ENCODE data around the gene PELI2. TPM values are rescaled to one million over a fixed set of nuclear protein-coding genes. Genes with fewer than 3 reads are reported as not detected.

PELI2 gene
- total and polyA plus RNA-seq, 2 of the 4 experiments (the other 2 are of a cell fraction), result 6.0 to 36.7 TPM

- H3K9ac ChIP-seq (ENCODE audit: low read depth, low read length), result no peak overlapping the region
- TF ChIP-seq RFX5 (IDR thresholded peaks at IDR 0.05; ENCODE audit: low read depth, low read length) (no peak), CHD1 (IDR thresholded peaks at IDR 0.05; ENCODE audit: low read depth, low read length) (no peak), MAZ (IDR thresholded peaks at IDR 0.05; ENCODE audit: borderline replicate concordance, low read depth, low read length) (no peak), MAFK (IDR thresholded peaks at IDR 0.05; ENCODE audit: low read depth, low read length) (no peak), RCOR1 (IDR thresholded peaks at IDR 0.05; ENCODE audit: insufficient replicate concordance, low read length) (no peak), CTCF (conservative IDR thresholded peaks at IDR 0.05; ENCODE audit: low read depth, low read length) (no peak), ELK1 (IDR thresholded peaks at IDR 0.05; ENCODE audit: borderline replicate concordance, low read depth, low read length) (no peak)
- ATAC-seq (ENCODE audit: low read depth), result peak; percentile 41
Observed at GRCh38 chr14:56131865-56132833, 13.9 kb downstream of the PELI2 start.

More at GRCh38 chr14:56131865-56132833, 13.9 kb downstream of the PELI2 start:
- Histone ChIP-seq H3K36me3 (ENCODE audit: control insufficient read depth, insufficient read depth, low read length) (no peaks in the 10 kb centered on the region), H2BK5ac (ENCODE audit: low read depth, low read length, poor library complexity, severe bottlenecking) (no peak overlapping the region), H3K18ac (ENCODE audit: low read depth, low read length) (no peak overlapping the region), H3K4ac (ENCODE audit: low read depth, low read length) (peak overlapping the region; percentile 35), H3K79me1 (ENCODE audit: low read depth in 1 of 2, low read length in 2 of 2) (peaks cover 38 to 74% of the 10 kb centered on the region in 2 experiments), H3K27me3 (ENCODE audit: control insufficient read depth, insufficient read depth, low read length) (no peaks in the 10 kb centered on the region), H2BK120ac (ENCODE audit: low read depth, low read length) (peak overlapping the region; percentile 21; the same call in 1 of the 2 replicates), H2BK15ac (ENCODE audit: low read depth, low read length) (no peak overlapping the region), H2AFZ (replicated peaks; ENCODE audit: low read length, poor library complexity) (peak overlapping the region; percentile 30), H3K9me3 (ENCODE audit: control insufficient read depth, insufficient read depth, low read length) (no peaks in the 10 kb centered on the region), H3K4me1 (ENCODE audit: control insufficient read depth, insufficient read depth, low read length) (peaks cover 13% of the 10 kb centered on the region), H2AK9ac (replicated peaks; ENCODE audit: low read depth, low read length, poor library complexity) (no peak overlapping the region), H3K14ac (replicated peaks; ENCODE audit: low read depth, low read length) (0 out of 2 replicates have a peak overlapping the region, but pooled peaks have one; percentile 34), H4K91ac (ENCODE audit: insufficient read depth, low read depth, low read length) (no peak overlapping the region), H4K8ac (ENCODE audit: low read depth in 2 of 2, low read length in 2 of 2) (no peak overlapping the region), H2AK5ac (ENCODE audit: low read depth, low read length) (peak overlapping the region; percentile 71), H3K4me2 (ENCODE audit: low read depth, low read length) (no peak overlapping the region), H4K20me1 (ENCODE audit: insufficient read depth, low read length) (peaks cover 68% of the 10 kb centered on the region), H3K27ac (ENCODE audit: insufficient read depth, low read length) (no peak overlapping the region), H2BK20ac (ENCODE audit: low read depth, low read length) (0 out of 2 replicates have a peak overlapping the region, but pooled peaks have one; percentile 40), H3K56ac (ENCODE audit: extremely low read depth, insufficient read depth, low read length) (no peak overlapping the region), H3K23ac (ENCODE audit: low read depth, low read length) (no peak overlapping the region; the same call in 1 of the 2 replicates), H4K5ac (ENCODE audit: low read depth, low read length) (no peak overlapping the region), H3K4me3 (ENCODE audit: insufficient read depth, low read depth, low read length) (no peak overlapping the region), H3K9me1 (ENCODE audit: insufficient read depth, low read length) (peaks cover 16% of the 10 kb centered on the region)
- no TSS peak for BruUV-seq (replicated peaks)
- ChIA-PET CTCF (interaction anchor here (0.8 kb wide), 1 partner anchor 12 kb away, joined by 3 read pairs; no protein-coding TSS in a partner anchor), POLR2A (ENCODE audit: unreplicated experiment) (no interaction called here)
- in situ Hi-C loops (cut with MboI; ENCODE audit: low sequenced_read_pairs), result no loop called here
- dilution Hi-C loops (cut with HindIII; ENCODE audit: low sequenced_read_pairs, unreplicated experiment), result no loop called here
- DNase-seq, result no peak
- intact Hi-C loops (cut with micrococcal nuclease), result no loop called here
- WGBS, 2 experiments (ENCODE audit: extremely low coverage in 2 of 2, insufficient read length in 1 of 2), result 83% methylated on average over 4 of the region's 14 CpGs; no CpG with 5 or more reads in 1 of the 2 experiments
